K562 (cell line): Measurements from ENCODE around the gene CCDC187.

Source experiments
- CBX2 ChIP-seq: fragments of 200-600 bp; sonication (generic); IDR thresholded peaks from one replicate; pipeline ENCODE4 v1.6.1; 2012; ENCODE audit warnings: mild to moderate bottlenecking, low read length, inconsistent platforms; ENCODE audit not compliant: insufficient read depth, poor library complexity, severe bottlenecking
- CC2D1A ChIP-seq: fragments of 450-650 bp; IDR thresholded peaks from 2 replicates; pipeline ENCODE4 v1.6.1; 2017; ENCODE audit warnings: mild to moderate bottlenecking
- CTCF ChIP-seq, 3 experiments: IDR thresholded peaks in 2 of 3; conservative IDR thresholded peaks in 1 of 3; 2 replicates each; pipeline ENCODE4 v1.5.1; 2011 to 2012; ENCODE audit warnings: low read length in 3 of 3, mild to moderate bottlenecking in 3 of 3, control low read depth in 2 of 3, improper control_type of control experiment in 1 of 3, inconsistent platforms in 1 of 3, low read depth in 1 of 3, mixed read lengths in 1 of 3, moderate library complexity in 1 of 3; ENCODE audit not compliant: insufficient read depth in 2 of 3
- GABPB1 ChIP-seq: sonication (generic); formaldehyde crosslinking; IDR thresholded peaks from 2 replicates; pipeline ENCODE4 v1.8.0; 2022; ENCODE audit warnings: mild to moderate bottlenecking, missing genetic modification reagents
- HIVEP1 ChIP-seq: fragments of 250-450 bp; sonication (Bioruptor Pico); IDR thresholded peaks from 2 replicates; pipeline ENCODE4 v1.4.0; 2020; ENCODE audit warnings: mild to moderate bottlenecking
- MAZ ChIP-seq, 2 experiments: fragments of 450-650 bp in 1 of 2; sonication (generic) in 1 of 2; formaldehyde crosslinking; IDR thresholded peaks in 1 of 2; conservative IDR thresholded peaks in 1 of 2; 2 replicates each; pipeline versions ENCODE4 v1.4.0 to v1.5.0; 2020; ENCODE audit warnings: mild to moderate bottlenecking in 1 of 2, missing genetic modification reagents in 1 of 2
- MLLT1 ChIP-seq, 2 experiments: fragments of 450-650 bp; IDR thresholded peaks; 2 replicates each; pipeline ENCODE4 v1.6.1; 2016
- ZBTB40 ChIP-seq, 2 experiments: fragments of 450-650 bp in 1 of 2; sonication (generic) in 1 of 2; formaldehyde crosslinking in 1 of 2; IDR thresholded peaks; 2 replicates each; pipeline versions ENCODE4 v1.7.1 to v1.9.0; 2016 to 2022; ENCODE audit warnings: inconsistent platforms in 1 of 2, mild to moderate bottlenecking in 1 of 2, missing genetic modification reagents in 1 of 2
- ZBTB7A ChIP-seq: IDR thresholded peaks from 2 replicates; pipeline ENCODE4 v1.6.1; 2011; ENCODE audit warnings: low read depth, mild to moderate bottlenecking, low read length, moderate library complexity, borderline replicate concordance; ENCODE audit not compliant: control insufficient read depth

DNA sequence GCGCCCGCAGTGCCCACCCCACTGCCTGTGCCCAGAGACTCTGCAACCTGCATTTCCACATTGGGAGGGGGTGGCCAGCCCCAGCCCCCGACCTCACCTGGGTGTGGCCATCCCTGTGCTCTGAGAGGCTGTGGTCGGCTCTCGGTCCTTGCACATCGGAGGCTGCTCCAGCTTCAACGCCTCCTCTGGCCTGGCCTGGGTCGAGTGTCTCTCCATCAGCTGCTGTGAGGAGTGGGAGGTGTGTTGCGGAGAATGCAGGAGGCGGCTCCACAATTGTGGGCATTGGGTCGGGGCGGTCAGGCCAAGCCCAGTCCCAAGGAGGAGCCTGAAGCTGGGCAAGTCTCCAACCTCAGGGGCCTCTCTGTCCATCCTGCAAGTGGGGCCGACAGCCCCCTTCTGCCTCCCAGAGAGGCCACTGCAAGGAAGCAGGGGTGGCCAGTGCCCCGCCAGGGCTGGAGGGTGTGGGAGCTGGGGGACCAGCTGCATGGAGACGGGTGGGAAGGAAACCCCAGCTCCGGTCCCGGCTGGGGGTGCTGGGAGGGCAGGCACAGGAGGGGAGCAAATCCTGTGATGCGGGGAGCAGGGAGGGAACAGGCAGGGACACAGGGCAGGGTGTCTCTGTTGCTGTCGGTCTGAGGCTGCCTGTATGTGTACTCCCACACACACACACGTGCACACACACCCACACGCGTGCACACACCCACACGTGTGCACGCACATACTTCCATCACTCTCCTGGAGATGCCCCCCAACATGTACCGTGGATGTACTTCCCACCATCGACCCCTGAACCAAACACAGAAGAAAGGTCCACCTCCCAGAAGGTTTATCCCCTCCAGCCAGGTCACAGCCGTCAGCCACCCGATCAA lies 28.9 kb downstream of the CCDC187 start:
- TF ChIP-seq MAZ (CRISPR knock-in tag; conservative IDR thresholded peaks at IDR 0.05 in 1 of 2, IDR thresholded peaks at IDR 0.05 in 1 of 2) (no peak), MLLT1 (IDR thresholded peaks at IDR 0.05) (no peak), HIVEP1 (CRISPR knock-in tag) (no peak), CTCF (IDR thresholded peaks at IDR 0.05 in 2 of 3, conservative IDR thresholded peaks at IDR 0.05 in 1 of 3; ENCODE audit: insufficient read depth in 2 of 3, low read depth in 1 of 3, low read length in 3 of 3) (no peak), GABPB1 (no peak), CBX2 (no peak), CC2D1A (no peak), ZBTB40 (IDR thresholded peaks at IDR 0.05) (no peak), ZBTB40 (CRISPR knock-in tag; IDR thresholded peaks at IDR 0.05) (no peak), ZBTB7A (no peak)
